Panc1 (cell line): ENCODE data around the gene FETUB. TPM values are rescaled to one million over a fixed set of nuclear protein-coding genes. Genes with fewer than 3 reads are reported as not detected.

Experiments used
- ATAC-seq: fragments of 200-7000 bp; cut with Tn5 transposase; 2 replicates; pipeline ENCODE4 v1.9.1; 2020; ENCODE audit warnings: mild to moderate bottlenecking, moderate library complexity
- BruUV-seq: library from RNA; stranded (reverse); fragments of 400-500 nt; replicated peaks from 2 replicates; lab custom pipeline; 2021; lab: Mats Ljungman, UMichigan
- CTCF ChIA-PET: fragments of 300-600 bp; sonication (Branson Sonifier 250); formaldehyde crosslinking; loops from one replicate; lab custom pipeline; 2022; ENCODE audit warnings: antibody characterized with exemption; lab: Charles Lee
- POLR2A ChIA-PET: fragments of 300-600 bp; sonication (Branson Sonifier 250); formaldehyde crosslinking; loops from one replicate; lab custom pipeline; 2022; ENCODE audit warnings: antibody characterized with exemption; lab: Charles Lee
- DNase-seq: peaks from one replicate; pipeline ENCODE4 v3.0.0-alpha.2; 2010; ENCODE audit warnings: low read depth, low spot score
- H3K27ac ChIP-seq: 2 replicates; pipeline ENCODE4 v1.5.1; 2011; ENCODE audit warnings: mild to moderate bottlenecking, low read length, inconsistent platforms
- H3K27me3 ChIP-seq: fragments of 200-500 bp; sonication (Bioruptor generic); 2 replicates; pipeline ENCODE4 v1.6.0; 2014; ENCODE audit warnings: low read length, inconsistent platforms; ENCODE audit not compliant: control insufficient read depth, insufficient read depth
- H3K36me3 ChIP-seq: fragments of 200-500 bp; sonication (Bioruptor generic); 2 replicates; pipeline ENCODE4 v1.5.1; 2014; ENCODE audit warnings: inconsistent platforms, mild to moderate bottlenecking, low read length, moderate library complexity; ENCODE audit not compliant: control insufficient read depth, insufficient read depth
- H3K4me1 ChIP-seq: 2 replicates; pipeline ENCODE4 v1.5.1; 2011; ENCODE audit warnings: inconsistent platforms, mild to moderate bottlenecking, low read length, moderate library complexity; ENCODE audit not compliant: control insufficient read depth, insufficient read depth
- H3K4me3 ChIP-seq, 2 experiments: 2 replicates each; pipeline ENCODE4 v1.5.1; 2011 to 2012; ENCODE audit warnings: low read depth in 2 of 2, low read length in 2 of 2, mild to moderate bottlenecking in 2 of 2, inconsistent platforms in 1 of 2, moderate library complexity in 1 of 2
- H3K9me3 ChIP-seq: fragments of 200-500 bp; sonication (Bioruptor generic); 2 replicates; pipeline ENCODE4 v1.5.1; 2014; ENCODE audit warnings: low read depth, mild to moderate bottlenecking, inconsistent platforms, low read length, moderate library complexity; ENCODE audit not compliant: control insufficient read depth, insufficient read depth
- CTCF ChIP-seq: fragments of 450-650 bp; IDR thresholded peaks from 2 replicates; pipeline ENCODE4 v1.5.1; 2017; ENCODE audit warnings: mild to moderate bottlenecking
- POLR2AphosphoS5 ChIP-seq: IDR thresholded peaks from 2 replicates; pipeline ENCODE4 v1.6.1; 2012; ENCODE audit warnings: mild to moderate bottlenecking, low read depth, low read length, moderate library complexity
- REST ChIP-seq, 2 experiments: IDR thresholded peaks; 2 replicates each; pipeline ENCODE4 v1.6.1; 2011 to 2012; ENCODE audit warnings: low read depth in 2 of 2, control low read depth in 1 of 2, low read length in 1 of 2, mild to moderate bottlenecking in 1 of 2, moderate library complexity in 1 of 2; ENCODE audit not compliant: insufficient read depth in 1 of 2
- SIN3A ChIP-seq: IDR thresholded peaks from 2 replicates; pipeline ENCODE4 v1.6.1; 2012; ENCODE audit warnings: low read depth, mild to moderate bottlenecking, low read length, moderate library complexity, borderline replicate concordance; ENCODE audit not compliant: insufficient read depth
- TCF7L2 ChIP-seq: IDR thresholded peaks from 2 replicates; pipeline ENCODE4 v1.6.1; 2011; ENCODE audit warnings: mild to moderate bottlenecking, low read depth, low read length, inconsistent platforms
- in situ Hi-C: cut with HindIII; loops from 2 replicates; pipeline ENCODE4 v1.10.0; 2016; ENCODE audit warnings: low sequenced_read_pairs, low pct_unique_long_range_greater_than_20kb
- intact Hi-C: fragments of 100-400 bp; cut with micrococcal nuclease; formaldehyde crosslinking; loops from one replicate; pipeline ENCODE4 v1.10.0; 2022; ENCODE audit not compliant: unreplicated experiment
- total RNA-seq: library from RNA; stranded (reverse); gene quantifications from one replicate; pipeline ENCODE4 v1.2.1, GENCODE V29; 2021; ENCODE audit not compliant: unreplicated experiment

FETUB gene
- total RNA-seq, 1 experiment from 2014 or later, result not detected

- H3K27ac ChIP-seq, result no peak overlapping the region
- ChIA-PET CTCF (no interaction called here), POLR2A (no interaction called here)
- no peaks in the 10 kb centered on the region for H3K36me3 ChIP-seq
- intact Hi-C loops (no loop called here), in situ Hi-C loops (no loop called here)
- H3K4me3 ChIP-seq, result no peak overlapping the region
- no peaks in the 10 kb centered on the region for H3K9me3 ChIP-seq
- no TSS peak for BruUV-seq
- ATAC-seq, result no peak
- TF ChIP-seq POLR2AphosphoS5 (no peak), SIN3A (no peak), REST (IDR thresholded peaks at IDR 0.05; ENCODE audit: insufficient read depth in 1 of 2, low read depth in 2 of 2, low read length in 1 of 2) (no peak), TCF7L2 (no peak), CTCF (no peak)
- no peaks in the 10 kb centered on the region for H3K27me3 ChIP-seq
- H3K4me1 ChIP-seq, result no peaks in the 10 kb centered on the region
- DNase-seq, result no peak
Observed at GRCh38 chr3:186592682-186593081, 47.5 kb upstream of the FETUB start.

- in situ Hi-C loops, result no loop called here
- CTCF ChIA-PET, result interaction anchor here (1.4 kb wide), 1 partner anchor 21 kb away, joined by 4 read pairs; no protein-coding TSS in a partner anchor
Observed at GRCh38 chr3:186593862-186594261, 46.3 kb upstream of the FETUB start.

More at GRCh38 chr3:186593862-186594261, 46.3 kb upstream of the FETUB start:
- no peak for DNase-seq
- no peaks in the 10 kb centered on the region for H3K36me3 ChIP-seq
- no peak for ATAC-seq
- no TSS peak for BruUV-seq
- intact Hi-C loops, result no loop called here
- no peak for TF ChIP-seq POLR2AphosphoS5
- TF ChIP-seq REST (IDR thresholded peaks at IDR 0.05; ENCODE audit: insufficient read depth in 1 of 2, low read depth in 2 of 2, low read length in 1 of 2), result no peak
- TF ChIP-seq SIN3A, result no peak
- no peak for TF ChIP-seq TCF7L2
- no peak for TF ChIP-seq CTCF
- no peak overlapping the region for H3K4me3 ChIP-seq
- POLR2A ChIA-PET, result no interaction called here
- H3K27me3 ChIP-seq, result no peaks in the 10 kb centered on the region
- H3K27ac ChIP-seq, result no peak overlapping the region
- H3K4me1 ChIP-seq, result no peaks in the 10 kb centered on the region
- H3K9me3 ChIP-seq, result no peaks in the 10 kb centered on the region
